Skin of body (tissue), 2 donors: ENCODE measurements around the gene STK17A. TPM values are rescaled to one million over a fixed set of nuclear protein-coding genes. Genes with fewer than 3 reads are reported as not detected.

Source experiments
- DNase-seq: peaks from one replicate; lab custom pipeline; 2025; lab: John Stamatoyannopoulos, UW
- total RNA-seq: library from RNA; depleted of rRNA; stranded (reverse); fragments of >200 nt; gene quantifications from one replicate; pipeline ENCODE4 v1.2.3, GENCODE V29; 2014

STK17A gene
- total RNA-seq, result 26.6 TPM

GRCh38 chr7:43582503-43583423, at the start of gene STK17A:
Gene STK17A, plus strand, starts transcription at chr7:43583108. Its CDS starts 136 bp downstream, at chr7:43583244.
- DNase-seq, result peak; percentile 91

- DNase-seq, result peak; percentile 68
Measured at GRCh38 chr7:43533801-43534479, 49.0 kb upstream of the STK17A start.

- peak; percentile 21 for DNase-seq
Measured at GRCh38 chr7:43535031-43535451, 47.9 kb upstream of the STK17A start.

- DNase-seq, result peak; percentile 59
Measured at GRCh38 chr7:43535810-43536585, 46.9 kb upstream of the STK17A start.

- no peak for DNase-seq
Measured at GRCh38 chr7:43536773-43537172, 46.1 kb upstream of the STK17A start.

- no peak for DNase-seq
Measured at GRCh38 chr7:43537765-43538403, 45.0 kb upstream of the STK17A start.

- no peak for DNase-seq
Measured at GRCh38 chr7:43538404-43538771, 44.5 kb upstream of the STK17A start.

- no peak for DNase-seq
Measured at GRCh38 chr7:43540471-43540870, 42.4 kb upstream of the STK17A start.

- no peak for DNase-seq
Measured at GRCh38 chr7:43542716-43543115, 40.2 kb upstream of the STK17A start.

GRCh38 chr7:43546231-43546630, 36.7 kb upstream of the STK17A start:
- DNase-seq, result no peak

- no peak for DNase-seq
Measured at GRCh38 chr7:43550427-43550826, 32.5 kb upstream of the STK17A start.

GRCh38 chr7:43552122-43552521, 30.8 kb upstream of the STK17A start:
- no peak for DNase-seq

GRCh38 chr7:43553999-43554398, 28.9 kb upstream of the STK17A start:
- no peak for DNase-seq

GRCh38 chr7:43554423-43554822, 28.5 kb upstream of the STK17A start:
- no peak for DNase-seq

GRCh38 chr7:43557831-43558495, 24.9 kb upstream of the STK17A start:
- no peak for DNase-seq

- DNase-seq, result no peak
Measured at GRCh38 chr7:43559171-43559945, 23.6 kb upstream of the STK17A start.

GRCh38 chr7:43559946-43560335, 23.0 kb upstream of the STK17A start:
- DNase-seq, result no peak

- no peak for DNase-seq
Measured at GRCh38 chr7:43560742-43561330, 22.1 kb upstream of the STK17A start.

- DNase-seq, result no peak
Measured at GRCh38 chr7:43562383-43562782, 20.5 kb upstream of the STK17A start.

GRCh38 chr7:43565786-43566185, 17.1 kb upstream of the STK17A start:
- peak; percentile 92 for DNase-seq
